SK-N-SH (cell line): Measurements from ENCODE around the gene DLG2.

Experiments
- EP300 ChIP-seq, 2 experiments: IDR thresholded peaks; 2 replicates each; pipeline versions ENCODE4 v1.4.0 to v1.6.1; 2012; ENCODE audit warnings: borderline replicate concordance in 1 of 2, low read depth in 1 of 2, low read length in 1 of 2
- EZH2phosphoT487 ChIP-seq: fragments of 200-600 bp; sonication (generic); IDR thresholded peaks from 2 replicates; pipeline ENCODE4 v1.6.1; 2017; ENCODE audit warnings: low read depth, mixed run types, mild to moderate bottlenecking, antibody characterized with exemption, moderate library complexity, borderline replicate concordance
- RCOR1 ChIP-seq: fragments of 150-350 bp; IDR thresholded peaks from 2 replicates; pipeline ENCODE4 v1.6.1; 2017; ENCODE audit warnings: antibody characterized with exemption, low read length
- SMC3 ChIP-seq: IDR thresholded peaks from 2 replicates; pipeline ENCODE4 v1.6.1; 2012; ENCODE audit warnings: low read depth, low read length, improper control_type of control experiment
- TAF1 ChIP-seq: IDR thresholded peaks from 2 replicates; pipeline ENCODE4 v1.6.1; 2012; ENCODE audit warnings: low read depth, mild to moderate bottlenecking, low read length, moderate library complexity, borderline replicate concordance
- TF ChIP-seq, protein P1 (sequence below): fragments of 150-350 bp; IDR thresholded peaks from 2 replicates; pipeline ENCODE4 v1.6.1; 2017; ENCODE audit warnings: antibody characterized with exemption, low read length, low read depth, borderline replicate concordance
- TF ChIP-seq, protein P2 (sequence below): IDR thresholded peaks from 2 replicates; pipeline ENCODE4 v1.4.0; 2012; ENCODE audit warnings: low read depth
- TF ChIP-seq, protein P3 (sequence below): fragments of 200-600 bp; sonication (generic); IDR thresholded peaks from 2 replicates; pipeline ENCODE4 v1.6.1; 2017; ENCODE audit warnings: antibody characterized with exemption, mild to moderate bottlenecking, moderate library complexity

DNA sequence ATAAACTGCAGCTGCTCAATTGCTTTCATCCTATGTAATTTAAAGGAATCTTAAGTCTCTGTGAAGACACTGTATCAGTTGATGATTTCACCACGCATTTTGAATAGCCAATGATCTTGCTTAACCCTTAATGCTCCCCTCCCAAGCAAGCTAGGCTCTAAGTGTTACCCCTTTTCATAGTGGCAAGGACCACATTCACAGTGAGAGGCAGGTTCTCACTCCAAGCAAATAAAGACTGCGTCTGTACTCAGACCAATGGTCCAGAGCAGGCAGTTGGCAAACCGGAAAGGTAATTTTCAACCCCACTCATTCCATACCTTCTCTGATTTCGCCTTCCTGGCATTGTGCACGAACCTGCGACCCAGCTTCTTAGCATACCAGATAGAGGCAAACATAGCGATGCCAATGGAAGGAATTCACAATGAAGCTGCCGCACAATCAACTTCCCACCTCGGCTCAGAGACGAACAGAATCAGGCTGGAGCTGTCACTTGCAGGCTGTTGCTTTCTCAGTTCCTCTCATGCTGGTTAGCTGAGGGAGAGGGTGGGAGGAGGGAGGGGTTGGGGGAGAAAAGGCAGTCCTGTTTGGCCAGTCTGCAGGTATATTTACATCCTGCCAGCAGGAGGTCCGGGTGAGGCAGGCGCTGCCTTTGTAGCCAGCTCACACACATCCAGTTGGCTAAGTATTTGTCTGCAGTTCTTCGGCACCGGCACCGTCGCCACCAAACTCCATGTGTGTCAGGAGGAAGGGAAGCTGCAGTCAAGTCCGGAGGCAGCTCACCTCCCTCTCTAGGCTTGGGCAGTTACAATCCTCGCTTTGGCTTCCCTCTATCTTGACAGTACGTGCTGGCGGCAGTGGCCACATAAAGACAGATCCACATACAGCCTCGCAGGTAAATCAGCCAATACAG lies 1189.8 kb downstream of the DLG2 start:
- TF ChIP-seq TAF1 = no peak
- TF ChIP-seq EZH2phosphoT487 = no peak
- TF ChIP-seq, protein P1, sequence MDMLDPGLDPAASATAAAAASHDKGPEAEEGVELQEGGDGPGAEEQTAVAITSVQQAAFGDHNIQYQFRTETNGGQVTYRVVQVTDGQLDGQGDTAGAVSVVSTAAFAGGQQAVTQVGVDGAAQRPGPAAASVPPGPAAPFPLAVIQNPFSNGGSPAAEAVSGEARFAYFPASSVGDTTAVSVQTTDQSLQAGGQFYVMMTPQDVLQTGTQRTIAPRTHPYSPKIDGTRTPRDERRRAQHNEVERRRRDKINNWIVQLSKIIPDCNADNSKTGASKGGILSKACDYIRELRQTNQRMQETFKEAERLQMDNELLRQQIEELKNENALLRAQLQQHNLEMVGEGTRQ = no peak
- no peak for TF ChIP-seq EP300 (IDR thresholded peaks at IDR 0.05; ENCODE audit: borderline replicate concordance in 1 of 2, low read depth in 1 of 2, low read length in 1 of 2)
- no peak for TF ChIP-seq RCOR1
- TF ChIP-seq, protein P2, sequence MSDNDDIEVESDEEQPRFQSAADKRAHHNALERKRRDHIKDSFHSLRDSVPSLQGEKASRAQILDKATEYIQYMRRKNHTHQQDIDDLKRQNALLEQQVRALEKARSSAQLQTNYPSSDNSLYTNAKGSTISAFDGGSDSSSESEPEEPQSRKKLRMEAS = no peak
- TF ChIP-seq, protein P3, sequence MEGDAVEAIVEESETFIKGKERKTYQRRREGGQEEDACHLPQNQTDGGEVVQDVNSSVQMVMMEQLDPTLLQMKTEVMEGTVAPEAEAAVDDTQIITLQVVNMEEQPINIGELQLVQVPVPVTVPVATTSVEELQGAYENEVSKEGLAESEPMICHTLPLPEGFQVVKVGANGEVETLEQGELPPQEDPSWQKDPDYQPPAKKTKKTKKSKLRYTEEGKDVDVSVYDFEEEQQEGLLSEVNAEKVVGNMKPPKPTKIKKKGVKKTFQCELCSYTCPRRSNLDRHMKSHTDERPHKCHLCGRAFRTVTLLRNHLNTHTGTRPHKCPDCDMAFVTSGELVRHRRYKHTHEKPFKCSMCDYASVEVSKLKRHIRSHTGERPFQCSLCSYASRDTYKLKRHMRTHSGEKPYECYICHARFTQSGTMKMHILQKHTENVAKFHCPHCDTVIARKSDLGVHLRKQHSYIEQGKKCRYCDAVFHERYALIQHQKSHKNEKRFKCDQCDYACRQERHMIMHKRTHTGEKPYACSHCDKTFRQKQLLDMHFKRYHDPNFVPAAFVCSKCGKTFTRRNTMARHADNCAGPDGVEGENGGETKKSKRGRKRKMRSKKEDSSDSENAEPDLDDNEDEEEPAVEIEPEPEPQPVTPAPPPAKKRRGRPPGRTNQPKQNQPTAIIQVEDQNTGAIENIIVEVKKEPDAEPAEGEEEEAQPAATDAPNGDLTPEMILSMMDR = no peak
- TF ChIP-seq SMC3 = no peak
